Measurements from ENCODE around the gene ATP8B4.

Gene ATP8B4

GRCh38 chr15:49881866-49882265, 237.2 kb downstream of the ATP8B4 start:
- no peak for TF ChIP-seq TCF4 (CRISPR knock-in tag; IDR thresholded peaks at IDR 0.05; ENCODE audit: borderline replicate concordance)
- no peak for TF ChIP-seq ZFP30 (CRISPR knock-in tag; IDR thresholded peaks at IDR 0.05)
- TF ChIP-seq ISL1 (CRISPR knock-in tag; IDR thresholded peaks at IDR 0.05): no peak
- TF ChIP-seq ZNF8 (CRISPR knock-in tag; IDR thresholded peaks at IDR 0.05): no peak
- TF ChIP-seq ARNTL (CRISPR knock-in tag; IDR thresholded peaks at IDR 0.05; ENCODE audit: borderline replicate concordance, low read depth): no peak
- no peak for TF ChIP-seq SNAI2 (CRISPR knock-in tag; IDR thresholded peaks at IDR 0.05)
- no peak for TF ChIP-seq ZFP3 (CRISPR knock-in tag; IDR thresholded peaks at IDR 0.05)
- no peak for TF ChIP-seq GLIS3 (CRISPR knock-in tag; IDR thresholded peaks at IDR 0.05)
- TF ChIP-seq PATZ1 (CRISPR knock-in tag; IDR thresholded peaks at IDR 0.05; ENCODE audit: borderline replicate concordance): no peak
- TF ChIP-seq CREB5 (CRISPR knock-in tag; IDR thresholded peaks at IDR 0.05; ENCODE audit: low read depth): no peak
- no peak for TF ChIP-seq BACH2 (CRISPR knock-in tag; IDR thresholded peaks at IDR 0.05; ENCODE audit: borderline replicate concordance)
- no peak for TF ChIP-seq TSHZ2 (CRISPR knock-in tag; IDR thresholded peaks at IDR 0.05)
- no peak for TF ChIP-seq ESRRG (CRISPR knock-in tag; IDR thresholded peaks at IDR 0.05)
- TF ChIP-seq TOX (CRISPR knock-in tag; IDR thresholded peaks at IDR 0.05; ENCODE audit: borderline replicate concordance): no peak
- no peak for TF ChIP-seq RARB (CRISPR knock-in tag; IDR thresholded peaks at IDR 0.05)
- no peak for TF ChIP-seq ZC3H10 (CRISPR knock-in tag; IDR thresholded peaks at IDR 0.05)
- no peak for TF ChIP-seq CSDC2 (CRISPR knock-in tag; IDR thresholded peaks at IDR 0.05)
- TF ChIP-seq OSR1 (CRISPR knock-in tag; IDR thresholded peaks at IDR 0.05): no peak
- TF ChIP-seq POU6F1 (CRISPR knock-in tag; IDR thresholded peaks at IDR 0.05; ENCODE audit: borderline replicate concordance, low read depth): no peak
- no peak for ATAC-seq

- no peak for TF ChIP-seq PPARA (CRISPR knock-in tag; IDR thresholded peaks at IDR 0.05; ENCODE audit: borderline replicate concordance)
- TF ChIP-seq RARB (CRISPR knock-in tag; IDR thresholded peaks at IDR 0.05): no peak
- no peak for ATAC-seq
Observed at GRCh38 chr15:49881433-49881832, 237.6 kb downstream of the ATP8B4 start.

GRCh38 chr15:49877873-49878521, 241.0 kb downstream of the ATP8B4 start:
- TF ChIP-seq TOX (CRISPR knock-in tag; IDR thresholded peaks at IDR 0.05; ENCODE audit: borderline replicate concordance): no peak
- ATAC-seq: no peak

- TF ChIP-seq ARNTL (CRISPR knock-in tag; IDR thresholded peaks at IDR 0.05; ENCODE audit: borderline replicate concordance, low read depth) (no peak), CSRNP3 (CRISPR knock-in tag; IDR thresholded peaks at IDR 0.05) (no peak), SNAI2 (CRISPR knock-in tag; IDR thresholded peaks at IDR 0.05) (no peak), CREB5 (CRISPR knock-in tag; IDR thresholded peaks at IDR 0.05; ENCODE audit: low read depth) (no peak), BACH2 (CRISPR knock-in tag; IDR thresholded peaks at IDR 0.05; ENCODE audit: borderline replicate concordance) (no peak), POU6F1 (CRISPR knock-in tag; IDR thresholded peaks at IDR 0.05; ENCODE audit: borderline replicate concordance, low read depth) (no peak), ESRRG (CRISPR knock-in tag; IDR thresholded peaks at IDR 0.05) (no peak), TOX (CRISPR knock-in tag; IDR thresholded peaks at IDR 0.05; ENCODE audit: borderline replicate concordance) (no peak), ZFP3 (CRISPR knock-in tag; IDR thresholded peaks at IDR 0.05) (no peak)
- ATAC-seq: no peak
Observed at GRCh38 chr15:49877117-49877872, 241.7 kb downstream of the ATP8B4 start.
